Activated naive CD8-positive, alpha-beta T cell (primary cell): Measurements from ENCODE around the gene RBMS1.
A peak's percentile ranks its signal among the peaks of the same experiment; 100 is the strongest.

Source experiments
- H3K27ac Mint-ChIP-seq: one replicate; pipeline ENCODE4 v1.8.0; 2021; ENCODE audit warnings: mixed read lengths
- H3K27me3 Mint-ChIP-seq: one replicate; pipeline ENCODE4 v1.8.0; 2021; ENCODE audit warnings: mixed read lengths
- H3K36me3 Mint-ChIP-seq: one replicate; pipeline ENCODE4 v1.8.0; 2021; ENCODE audit warnings: mixed read lengths
- H3K4me1 Mint-ChIP-seq: one replicate; pipeline ENCODE4 v1.8.0; 2021; ENCODE audit warnings: low read depth, mixed read lengths
- H3K4me3 Mint-ChIP-seq: one replicate; pipeline ENCODE4 v1.8.0; 2021; ENCODE audit warnings: mild to moderate bottlenecking, mixed read lengths
- H3K9me3 Mint-ChIP-seq: one replicate; pipeline ENCODE4 v1.8.0; 2021; ENCODE audit warnings: low read depth, mixed read lengths

RBMS1 gene

DNA sequence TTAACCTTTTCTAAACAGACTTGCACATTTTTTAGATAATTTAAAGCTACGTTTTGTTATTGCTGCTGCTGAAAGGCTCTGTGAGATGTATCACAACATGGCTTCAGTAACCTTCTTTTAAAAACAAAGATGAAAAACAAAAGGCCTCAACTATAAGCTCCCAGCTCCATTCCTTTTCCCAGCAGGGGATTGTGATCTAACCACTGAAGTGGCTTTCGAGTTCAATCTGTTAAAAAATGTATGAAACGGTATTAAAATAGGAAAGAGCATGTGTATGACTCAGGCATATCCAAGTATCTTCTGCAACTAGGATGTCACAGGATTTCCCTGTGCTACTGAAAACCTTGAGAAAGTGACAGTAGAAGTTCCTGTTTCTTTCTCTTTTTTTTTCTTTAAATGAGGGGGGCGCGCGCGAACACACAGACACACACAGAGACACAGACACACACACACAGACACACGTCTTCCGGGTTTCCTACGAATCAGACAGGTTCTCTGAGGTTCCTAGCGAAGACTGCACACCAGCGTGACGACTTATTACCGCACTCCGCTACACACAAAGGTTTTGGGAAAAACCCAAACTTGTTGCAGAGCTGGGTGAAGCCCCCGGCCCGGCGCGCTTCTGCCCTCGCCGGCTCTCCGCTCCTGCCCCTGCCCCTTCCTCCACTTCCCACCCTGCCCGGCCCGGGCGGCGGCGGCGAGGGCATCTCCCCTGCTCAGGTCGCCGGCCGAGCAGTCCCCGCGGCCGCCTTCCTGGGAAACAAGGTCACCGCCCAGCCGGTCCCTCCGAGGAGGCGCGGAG lies 86.8 kb downstream of the RBMS1 start:
- H3K9me3 Mint-ChIP-seq, result no peaks in the 10 kb centered on the region
- H3K27ac Mint-ChIP-seq, result peak overlapping the region; percentile 95
- H3K27me3 Mint-ChIP-seq, result no peaks in the 10 kb centered on the region
- peaks cover 80% of the 10 kb centered on the region for H3K4me1 Mint-ChIP-seq
- H3K36me3 Mint-ChIP-seq, result peaks cover 5% of the 10 kb centered on the region
- peak overlapping the region; percentile 94 for H3K4me3 Mint-ChIP-seq

DNA sequence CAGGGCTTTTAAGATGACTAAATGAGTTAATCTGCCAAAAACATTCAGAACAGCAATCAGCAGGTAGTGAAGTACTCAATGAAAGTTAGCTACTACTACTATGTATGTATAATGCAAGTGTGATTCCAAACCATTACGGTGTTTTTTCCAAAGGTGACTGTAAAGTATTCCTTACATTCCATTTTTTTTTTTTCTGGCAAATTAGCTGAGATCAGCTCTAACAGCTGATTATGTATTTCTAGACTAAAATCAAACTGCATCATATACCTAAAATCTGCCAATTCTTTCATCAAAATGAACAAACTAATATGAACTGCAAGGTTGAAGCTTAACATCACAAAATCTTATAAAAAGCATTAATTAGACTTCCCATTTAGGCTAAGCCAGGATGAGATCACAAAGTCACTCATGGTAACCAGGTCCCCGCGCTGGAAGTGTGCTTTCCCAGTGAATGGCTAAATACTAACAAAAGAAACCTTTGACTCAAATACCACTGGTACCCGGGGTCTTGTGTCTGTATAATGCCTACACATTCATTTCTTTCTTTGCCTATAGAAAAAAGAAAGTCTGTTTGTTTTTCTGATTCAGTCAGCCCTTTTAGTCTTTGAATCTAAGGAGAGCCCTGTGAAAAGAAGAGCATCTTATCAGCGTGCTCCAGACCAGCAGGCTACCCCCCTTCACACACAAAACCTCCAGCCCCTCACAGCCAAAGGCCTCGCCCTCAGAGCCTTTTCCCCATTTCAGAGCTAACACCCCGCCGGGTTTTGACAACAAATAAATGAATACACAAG lies 88.3 kb downstream of the RBMS1 start:
- Mint-ChIP-seq H3K36me3 (peaks cover 1% of the 10 kb centered on the region), H3K4me1 (peaks cover 75% of the 10 kb centered on the region)

GRCh38 chr2:160402997-160403979 lies 90.3 kb downstream of the RBMS1 start:
- H3K4me1 Mint-ChIP-seq, result peaks cover 60% of the 10 kb centered on the region
- H3K36me3 Mint-ChIP-seq, result no peaks in the 10 kb centered on the region
- H3K27ac Mint-ChIP-seq, result peak overlapping the region; percentile 90
- H3K9me3 Mint-ChIP-seq, result no peaks in the 10 kb centered on the region
- H3K4me3 Mint-ChIP-seq, result peak overlapping the region; percentile 76
- no peaks in the 10 kb centered on the region for H3K27me3 Mint-ChIP-seq

More for the DNA sequence above, 88.3 kb downstream of the RBMS1 start:
- Mint-ChIP-seq H3K27me3 (no peaks in the 10 kb centered on the region), H3K27ac (peak overlapping the region; percentile 95), H3K9me3 (no peaks in the 10 kb centered on the region), H3K4me3 (peak overlapping the region; percentile 94)

DNA sequence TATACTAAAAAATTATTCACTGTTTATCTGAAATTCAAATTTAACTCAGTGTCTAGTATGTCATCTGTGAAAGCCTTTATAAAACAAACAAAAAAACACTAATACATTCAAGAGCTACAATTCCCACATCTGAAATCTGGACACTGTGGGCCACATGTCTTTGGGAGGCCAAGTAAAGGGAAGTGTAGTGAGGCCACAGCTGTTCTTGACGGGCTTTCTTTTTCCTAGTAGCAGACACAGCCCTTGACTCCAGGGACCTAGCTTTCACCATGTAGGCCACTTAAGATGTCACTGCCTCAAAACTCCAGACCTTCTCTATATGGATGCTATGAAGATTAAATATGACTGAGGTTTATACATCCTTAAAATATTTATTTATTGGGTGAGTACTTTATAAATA lies 91.1 kb downstream of the RBMS1 start:
- H3K27ac Mint-ChIP-seq, result peak overlapping the region; percentile 90
- H3K27me3 Mint-ChIP-seq, result no peaks in the 10 kb centered on the region
- H3K4me3 Mint-ChIP-seq, result peak overlapping the region; percentile 1
- H3K36me3 Mint-ChIP-seq, result no peaks in the 10 kb centered on the region
- H3K4me1 Mint-ChIP-seq, result peaks cover 56% of the 10 kb centered on the region
- no peaks in the 10 kb centered on the region for H3K9me3 Mint-ChIP-seq

DNA sequence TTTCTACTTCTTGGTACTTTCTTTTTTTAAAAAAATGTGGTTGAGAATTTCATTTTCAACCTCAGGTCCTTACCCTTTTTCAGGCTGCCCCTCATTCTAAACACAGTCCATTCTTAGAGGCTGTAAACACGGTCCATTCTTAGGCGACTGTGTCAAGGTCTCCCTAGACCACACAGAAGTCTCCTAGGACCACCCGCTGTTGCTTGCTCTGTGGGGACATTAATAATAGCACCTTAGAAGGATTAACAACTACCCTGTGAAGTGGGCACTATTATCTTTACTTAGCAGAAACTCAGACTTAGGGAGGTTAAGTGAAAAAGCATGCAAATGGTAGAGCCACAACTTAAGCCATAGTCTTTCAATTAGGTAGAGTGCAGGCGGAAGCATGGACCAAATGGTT lies 91.7 kb downstream of the RBMS1 start:
- Mint-ChIP-seq H3K4me3 (no peak overlapping the region), H3K36me3 (no peaks in the 10 kb centered on the region), H3K27me3 (no peaks in the 10 kb centered on the region), H3K4me1 (peaks cover 56% of the 10 kb centered on the region), H3K9me3 (no peaks in the 10 kb centered on the region), H3K27ac (peak overlapping the region; percentile 36)

- H3K27ac Mint-ChIP-seq, result peak overlapping the region; percentile 12
- no peaks in the 10 kb centered on the region for H3K27me3 Mint-ChIP-seq
- no peak overlapping the region for H3K4me3 Mint-ChIP-seq
- peaks cover 52% of the 10 kb centered on the region for H3K4me1 Mint-ChIP-seq
- H3K9me3 Mint-ChIP-seq, result no peaks in the 10 kb centered on the region
- H3K36me3 Mint-ChIP-seq, result no peaks in the 10 kb centered on the region
Measured at GRCh38 chr2:160399880-160400279, 93.7 kb downstream of the RBMS1 start.

DNA sequence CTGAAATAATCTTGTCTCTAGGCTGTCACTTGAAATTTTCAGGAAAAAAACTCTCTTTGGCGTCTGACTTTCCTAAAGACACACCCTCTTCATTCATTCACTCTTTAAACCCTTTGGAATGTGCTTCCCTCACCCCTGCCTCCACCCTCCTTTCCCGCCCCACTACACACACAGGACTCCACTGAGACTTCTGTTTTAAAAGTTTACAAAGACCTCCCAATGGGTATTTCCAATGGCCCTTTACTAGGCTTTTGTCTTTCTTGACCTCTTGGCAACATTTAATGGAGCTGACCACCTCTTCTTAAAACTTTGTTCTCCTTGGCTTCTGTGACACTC lies 96.1 kb downstream of the RBMS1 start:
- no peaks in the 10 kb centered on the region for H3K27me3 Mint-ChIP-seq
- H3K9me3 Mint-ChIP-seq, result no peaks in the 10 kb centered on the region
- H3K27ac Mint-ChIP-seq, result no peak overlapping the region
- H3K36me3 Mint-ChIP-seq, result no peaks in the 10 kb centered on the region
- peaks cover 52% of the 10 kb centered on the region for H3K4me1 Mint-ChIP-seq
- H3K4me3 Mint-ChIP-seq, result no peak overlapping the region

- Mint-ChIP-seq H3K36me3 (peaks cover 8% of the 10 kb centered on the region), H3K9me3 (no peaks in the 10 kb centered on the region), H3K27me3 (no peaks in the 10 kb centered on the region), H3K4me3 (peak overlapping the region; percentile 76), H3K4me1 (peaks cover 60% of the 10 kb centered on the region), H3K27ac (peak overlapping the region; percentile 94)
Measured at GRCh38 chr2:160394153-160394552, 99.5 kb downstream of the RBMS1 start.

DNA sequence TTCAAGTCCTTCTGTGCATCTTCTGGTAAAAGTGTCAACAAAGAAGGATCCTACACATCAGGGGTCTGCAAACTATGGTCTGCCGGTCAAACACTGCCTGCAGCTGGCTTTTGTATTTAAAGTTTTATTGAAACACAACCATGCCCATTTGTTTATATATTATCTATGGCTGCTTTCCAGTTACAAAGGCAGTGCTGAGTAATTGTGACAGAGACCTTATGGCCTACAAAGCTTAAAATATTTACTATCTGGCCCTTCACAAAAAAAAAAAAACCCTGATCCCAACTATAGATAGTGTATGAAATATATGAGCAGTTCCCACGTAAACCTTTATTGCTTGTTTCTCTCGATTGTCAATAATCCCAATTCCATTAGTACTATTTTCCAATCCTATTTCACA lies 101.4 kb downstream of the RBMS1 start:
- H3K4me3 Mint-ChIP-seq, result no peak overlapping the region
- no peak overlapping the region for H3K27ac Mint-ChIP-seq
- H3K27me3 Mint-ChIP-seq, result no peaks in the 10 kb centered on the region
- no peaks in the 10 kb centered on the region for H3K9me3 Mint-ChIP-seq
- H3K4me1 Mint-ChIP-seq, result peaks cover 80% of the 10 kb centered on the region
- H3K36me3 Mint-ChIP-seq, result peaks cover 8% of the 10 kb centered on the region

DNA sequence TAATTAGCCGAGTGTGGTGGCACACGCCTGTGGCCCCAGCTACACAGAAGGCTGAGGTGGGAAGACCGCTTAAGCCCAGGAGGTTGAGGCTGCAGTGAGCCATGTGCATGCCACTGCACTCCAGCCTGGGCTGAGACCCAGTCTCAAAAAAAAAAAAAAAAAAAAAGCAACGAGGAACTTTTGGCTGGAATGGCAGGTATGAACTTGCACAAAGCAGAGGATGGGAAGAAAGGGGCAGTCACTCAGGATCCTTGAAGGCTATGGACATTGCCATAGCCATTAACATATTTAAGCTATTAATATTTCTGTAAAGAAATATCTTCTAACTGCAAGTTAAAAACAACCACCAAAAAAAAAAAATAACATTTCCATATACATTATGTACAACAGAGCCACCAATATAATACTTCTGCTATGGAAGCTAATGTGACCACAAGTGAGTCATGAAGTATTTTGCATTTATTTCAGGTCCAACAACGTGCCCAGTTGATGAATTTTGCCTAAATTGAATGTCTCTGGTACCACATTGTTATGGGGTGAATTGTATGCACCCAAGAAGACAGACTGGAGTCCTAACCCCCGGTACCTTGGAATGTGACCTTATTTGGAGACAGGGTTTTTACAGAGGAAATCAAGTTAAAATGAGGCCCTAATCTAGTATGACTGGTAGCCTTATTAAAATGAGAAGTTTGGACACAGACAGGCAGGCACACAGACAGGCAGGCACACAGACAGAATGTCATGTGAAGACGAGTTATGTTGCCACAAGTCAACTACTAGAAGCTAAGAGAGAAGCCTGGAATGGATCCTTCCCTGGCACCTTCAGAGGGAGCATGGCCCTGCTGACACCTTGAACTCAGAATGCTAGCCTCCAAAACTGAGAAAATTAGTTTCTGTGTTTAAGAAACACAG lies 102.8 kb downstream of the RBMS1 start:
- H3K36me3 Mint-ChIP-seq, result peaks cover 8% of the 10 kb centered on the region
- H3K27me3 Mint-ChIP-seq, result no peaks in the 10 kb centered on the region
- H3K27ac Mint-ChIP-seq, result peak overlapping the region; percentile 25
- H3K9me3 Mint-ChIP-seq, result no peaks in the 10 kb centered on the region
- peaks cover 84% of the 10 kb centered on the region for H3K4me1 Mint-ChIP-seq
- no peak overlapping the region for H3K4me3 Mint-ChIP-seq

DNA sequence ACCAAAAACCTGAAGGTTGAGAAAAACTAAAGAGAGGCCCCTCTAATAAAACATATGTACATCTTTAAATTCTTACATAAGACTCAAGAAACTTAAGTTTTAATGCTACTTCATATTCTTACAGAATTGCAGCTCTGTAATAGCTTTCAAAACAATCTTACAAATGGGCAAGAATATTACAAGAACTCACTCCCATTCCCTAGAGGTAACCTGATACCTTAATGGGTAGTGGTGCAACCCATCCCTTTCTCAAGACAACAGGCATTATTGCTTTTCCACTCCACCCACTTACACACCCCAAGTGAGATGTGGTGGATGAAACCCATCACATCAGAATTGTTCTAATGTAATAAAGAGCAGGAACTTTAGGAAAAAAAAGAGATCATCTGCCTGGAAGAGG lies 103.7 kb downstream of the RBMS1 start:
- Mint-ChIP-seq H3K4me1 (peaks cover 84% of the 10 kb centered on the region), H3K27ac (peak overlapping the region; percentile 48)

GRCh38 chr2:160388464-160389263 lies 104.9 kb downstream of the RBMS1 start:
- H3K9me3 Mint-ChIP-seq, result no peaks in the 10 kb centered on the region
- H3K27ac Mint-ChIP-seq, result peak overlapping the region; percentile 79
- peaks cover 8% of the 10 kb centered on the region for H3K36me3 Mint-ChIP-seq
- H3K4me3 Mint-ChIP-seq, result peak overlapping the region; percentile 64
- H3K4me1 Mint-ChIP-seq, result peaks cover 80% of the 10 kb centered on the region
- H3K27me3 Mint-ChIP-seq, result no peaks in the 10 kb centered on the region

More for the DNA sequence above, 103.7 kb downstream of the RBMS1 start:
- Mint-ChIP-seq H3K27me3 (no peaks in the 10 kb centered on the region), H3K9me3 (no peaks in the 10 kb centered on the region), H3K36me3 (peaks cover 8% of the 10 kb centered on the region), H3K4me3 (peak overlapping the region; percentile 27)

DNA sequence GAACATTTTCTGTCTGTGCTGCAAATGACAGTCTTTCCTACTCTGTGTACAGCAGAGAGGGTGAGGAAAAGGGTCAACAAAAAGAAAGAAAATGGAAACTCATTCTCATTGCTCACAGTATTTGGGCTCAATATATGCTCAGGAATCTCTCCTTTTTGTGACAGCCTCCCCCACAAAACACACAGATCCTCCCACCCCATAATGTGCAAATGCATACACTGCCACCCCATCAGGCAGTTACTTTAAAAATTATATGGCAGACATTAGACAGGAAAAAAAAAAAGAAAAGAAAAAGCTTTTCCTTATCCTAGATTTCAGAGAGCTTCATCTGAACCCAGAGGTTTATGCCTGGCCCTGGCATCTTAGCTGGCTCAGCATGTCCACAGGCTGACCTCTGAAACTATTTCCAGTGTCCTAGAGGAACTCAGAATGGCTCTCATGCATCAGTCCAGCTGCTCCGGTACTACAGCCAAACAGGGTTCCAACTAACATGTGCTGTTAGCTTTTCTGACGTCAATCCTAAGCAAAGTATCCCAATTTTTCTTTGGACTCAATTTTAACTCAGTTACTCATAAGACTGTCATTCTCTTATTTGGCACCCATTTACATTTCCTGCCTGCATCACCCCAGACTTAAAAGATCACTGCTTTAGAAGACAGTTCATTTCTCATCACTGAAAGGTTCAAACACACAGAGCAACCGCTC lies 105.9 kb downstream of the RBMS1 start:
- peak overlapping the region; percentile 79 for H3K27ac Mint-ChIP-seq
- no peaks in the 10 kb centered on the region for H3K9me3 Mint-ChIP-seq
- H3K4me3 Mint-ChIP-seq, result no peak overlapping the region
- H3K4me1 Mint-ChIP-seq, result peaks cover 73% of the 10 kb centered on the region
- H3K27me3 Mint-ChIP-seq, result no peaks in the 10 kb centered on the region
- peaks cover 8% of the 10 kb centered on the region for H3K36me3 Mint-ChIP-seq
